ENCODE results near the gene HDDC2. TPM values are rescaled to one million over a fixed set of nuclear protein-coding genes. Genes with fewer than 3 reads are reported as not detected.

HDDC2 gene
- total RNA-seq, 2 donors from 2014 or later, result 40.7 to 45.6 TPM

Other genes starting within 250 kb of the HDDC2 start
- 10 to 100 TPM; 11.4 to 15.8 TPM for gene TPD52L1, start 148.2 kb downstream of the HDDC2 start, total RNA-seq